ENCODE results near the gene CACNA2D3. TPM values are rescaled to one million over a fixed set of nuclear protein-coding genes. Genes with fewer than 3 reads are reported as not detected.

Gene CACNA2D3
- total RNA-seq, 1 donor, result 4.3 TPM

DNA sequence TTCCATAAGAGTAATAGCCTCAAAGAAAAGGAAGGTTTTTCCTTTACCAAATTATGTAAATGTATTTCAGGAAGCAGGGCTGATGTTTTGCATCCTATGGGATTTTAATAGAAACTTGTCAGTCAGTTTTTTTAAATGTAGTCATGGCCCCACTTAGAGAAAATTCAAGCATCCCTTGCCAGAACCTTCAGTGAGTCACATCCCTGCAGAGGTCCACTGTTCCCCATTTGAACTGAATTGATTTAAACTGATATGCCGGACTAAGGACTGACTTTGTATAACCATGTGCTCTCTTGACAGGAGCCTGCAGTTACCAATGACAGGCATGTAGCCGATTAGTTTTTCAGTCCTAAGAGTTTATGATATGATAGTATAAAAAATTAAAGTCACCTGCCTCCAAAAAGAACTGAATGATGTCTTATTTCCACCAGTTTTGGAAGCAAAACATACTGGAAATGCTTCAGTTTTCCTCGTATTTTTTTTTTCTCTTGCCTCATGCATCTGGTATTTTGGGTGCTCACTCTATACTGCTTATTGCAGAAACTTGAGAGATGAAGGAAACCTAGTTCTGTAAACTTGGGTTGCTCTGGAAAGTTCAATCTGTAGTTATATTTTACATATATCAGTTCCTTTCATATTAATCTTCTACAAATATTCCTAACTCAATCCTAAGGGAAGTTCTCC lies 774.8 kb downstream of the CACNA2D3 start:
- no peak for DNase-seq (ENCODE audit: low read depth)
- H3K4me3 ChIP-seq (ENCODE audit: low read depth, low read length), result no peak overlapping the region
- TF ChIP-seq, protein P1, sequence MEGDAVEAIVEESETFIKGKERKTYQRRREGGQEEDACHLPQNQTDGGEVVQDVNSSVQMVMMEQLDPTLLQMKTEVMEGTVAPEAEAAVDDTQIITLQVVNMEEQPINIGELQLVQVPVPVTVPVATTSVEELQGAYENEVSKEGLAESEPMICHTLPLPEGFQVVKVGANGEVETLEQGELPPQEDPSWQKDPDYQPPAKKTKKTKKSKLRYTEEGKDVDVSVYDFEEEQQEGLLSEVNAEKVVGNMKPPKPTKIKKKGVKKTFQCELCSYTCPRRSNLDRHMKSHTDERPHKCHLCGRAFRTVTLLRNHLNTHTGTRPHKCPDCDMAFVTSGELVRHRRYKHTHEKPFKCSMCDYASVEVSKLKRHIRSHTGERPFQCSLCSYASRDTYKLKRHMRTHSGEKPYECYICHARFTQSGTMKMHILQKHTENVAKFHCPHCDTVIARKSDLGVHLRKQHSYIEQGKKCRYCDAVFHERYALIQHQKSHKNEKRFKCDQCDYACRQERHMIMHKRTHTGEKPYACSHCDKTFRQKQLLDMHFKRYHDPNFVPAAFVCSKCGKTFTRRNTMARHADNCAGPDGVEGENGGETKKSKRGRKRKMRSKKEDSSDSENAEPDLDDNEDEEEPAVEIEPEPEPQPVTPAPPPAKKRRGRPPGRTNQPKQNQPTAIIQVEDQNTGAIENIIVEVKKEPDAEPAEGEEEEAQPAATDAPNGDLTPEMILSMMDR (IDR thresholded peaks at IDR 0.05; ENCODE audit: insufficient read depth, low read depth, low read length), result no peak

- no peak for DNase-seq (ENCODE audit: low read depth)
- no peak overlapping the region for H3K4me3 ChIP-seq (ENCODE audit: low read depth, low read length)
- TF ChIP-seq, protein P1 (IDR thresholded peaks at IDR 0.05; ENCODE audit: insufficient read depth, low read depth, low read length), result no peak
These were observed 776.9 kb downstream of the CACNA2D3 start for GRCh38 chr3:54899273-54899672.

- DNase-seq (ENCODE audit: low read depth), result peak; percentile 57
- H3K4me3 ChIP-seq (ENCODE audit: low read depth, low read length), result no peak overlapping the region
- TF ChIP-seq, protein P1 (IDR thresholded peaks at IDR 0.05; ENCODE audit: insufficient read depth, low read depth, low read length), result no peak
These were observed 778.7 kb downstream of the CACNA2D3 start for GRCh38 chr3:54900838-54901591.

DNA sequence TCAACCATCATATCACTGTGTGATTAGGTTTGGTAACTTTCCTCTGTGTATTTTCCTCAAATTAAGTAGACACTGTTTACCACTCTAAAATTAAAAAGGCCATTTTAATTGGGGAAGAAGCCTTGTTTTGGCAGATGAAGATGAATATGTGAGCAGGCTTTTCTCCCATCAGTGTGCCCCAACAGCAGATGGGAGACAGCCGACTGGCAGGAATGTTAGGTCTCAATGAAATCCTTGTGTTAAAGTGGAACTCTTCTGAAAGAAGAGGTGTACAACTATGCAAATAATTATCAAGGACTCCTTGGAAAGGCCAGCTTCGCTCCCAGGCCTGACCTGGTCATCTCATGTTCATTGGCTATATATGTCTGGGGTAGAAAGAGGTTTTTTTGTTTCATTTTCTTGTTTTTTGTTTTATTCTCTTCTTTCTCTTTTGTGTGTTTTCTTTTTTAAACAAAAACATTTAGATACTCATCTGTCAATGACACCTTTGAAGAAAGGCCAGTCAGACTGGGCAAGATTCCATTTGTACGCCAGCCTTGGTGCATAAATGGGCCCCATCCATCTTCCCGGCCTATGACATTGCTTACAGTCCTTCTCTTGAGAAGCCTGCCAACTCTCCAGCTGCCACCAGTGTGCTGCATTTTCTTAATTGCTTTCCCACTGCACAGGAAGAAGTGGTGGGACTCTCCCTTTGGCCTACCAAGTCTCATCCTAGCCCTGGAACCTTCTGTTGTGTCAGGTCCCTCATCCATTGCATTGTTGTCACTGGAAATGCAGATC lies 779.7 kb downstream of the CACNA2D3 start:
- no peak overlapping the region for H3K4me3 ChIP-seq (ENCODE audit: low read depth, low read length)
- TF ChIP-seq, protein P1 (IDR thresholded peaks at IDR 0.05; ENCODE audit: insufficient read depth, low read depth, low read length), result no peak
- DNase-seq (ENCODE audit: low read depth), result no peak

DNA sequence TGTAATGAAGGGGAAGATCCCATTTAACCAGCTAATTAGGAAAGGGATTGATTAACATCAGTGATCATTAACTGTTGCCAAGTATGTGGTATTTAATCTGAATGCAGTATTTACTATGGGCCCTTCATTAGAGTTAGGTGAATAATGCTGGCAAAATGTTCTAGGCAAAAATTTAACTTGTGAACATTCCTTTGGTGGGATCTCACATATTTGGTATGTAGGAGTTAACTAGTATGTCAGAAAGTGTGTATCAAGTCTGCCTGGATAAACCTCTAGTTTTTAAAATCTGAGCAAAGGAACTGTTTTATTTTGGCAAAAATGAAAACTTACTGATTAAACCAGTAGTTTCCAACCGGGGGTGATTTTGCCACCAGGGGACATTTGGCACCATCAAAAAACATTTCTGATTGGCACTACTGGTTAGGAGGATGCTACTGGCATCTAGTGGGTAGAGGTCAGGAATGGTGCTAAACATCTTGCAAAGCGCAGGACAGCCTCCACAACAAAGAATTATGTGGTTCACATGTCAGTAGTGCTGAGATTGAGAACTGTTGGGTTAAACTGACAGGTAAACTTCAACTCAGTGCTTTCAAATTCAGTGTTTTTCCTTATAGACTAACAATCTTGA lies 783.0 kb downstream of the CACNA2D3 start:
- no peak overlapping the region for H3K4me3 ChIP-seq (ENCODE audit: low read depth, low read length)
- TF ChIP-seq, protein P1 (IDR thresholded peaks at IDR 0.05; ENCODE audit: insufficient read depth, low read depth, low read length), result no peak
- no peak for DNase-seq (ENCODE audit: low read depth)

- H3K4me3 ChIP-seq (ENCODE audit: low read depth, low read length), result no peak overlapping the region
- no peak for DNase-seq (ENCODE audit: low read depth)
- TF ChIP-seq, protein P1 (IDR thresholded peaks at IDR 0.05; ENCODE audit: insufficient read depth, low read depth, low read length), result no peak
These were observed 783.6 kb downstream of the CACNA2D3 start for GRCh38 chr3:54905920-54906319.
